ENCODE results near the gene RARRES2.

- TF ChIP-seq POLR2A (IDR thresholded peaks at IDR 0.05) (no peak), CTCF (IDR thresholded peaks at IDR 0.05) (no peak)
These were observed 17.0 kb downstream of the RARRES2 start for GRCh38 chr7:150324373-150324961.

All from Peyer's patch (tissue), 4 donors.